Lower lobe of right lung (tissue), 2 donors: ENCODE results near the gene SHKBP1. TPM values are rescaled to one million over a fixed set of nuclear protein-coding genes. Genes with fewer than 3 reads are reported as not detected.

ENCODE experiments used
- ATAC-seq, 2 donors: fragments of 200-7000 bp; cut with Tn5 transposase; one replicate each; pipeline ENCODE4 v1.9.1; 2020 to 2022; ENCODE audit warnings: mild to moderate bottlenecking in 2 of 2, moderate library complexity in 2 of 2
- DNase-seq: peaks from one replicate; pipeline ENCODE4 v3.0.0-alpha.2; 2020
- H3K27ac ChIP-seq: fragments of 200-600 bp; one replicate; pipeline ENCODE4 v1.8.0; 2022
- H3K27me3 ChIP-seq: fragments of 200-600 bp; one replicate; pipeline ENCODE4 v1.8.0; 2022; ENCODE audit warnings: low read depth
- H3K36me3 ChIP-seq: fragments of 200-600 bp; one replicate; pipeline ENCODE4 v1.8.0; 2022; ENCODE audit warnings: mild to moderate bottlenecking
- H3K4me1 ChIP-seq: fragments of 200-600 bp; one replicate; pipeline ENCODE4 v1.8.0; 2022
- H3K4me3 ChIP-seq: fragments of 200-600 bp; one replicate; pipeline ENCODE4 v1.8.0; 2022; ENCODE audit warnings: mild to moderate bottlenecking
- H3K9me3 ChIP-seq: fragments of 200-600 bp; one replicate; pipeline ENCODE4 v1.8.0; 2022
- intact Hi-C: fragments of 100-400 bp; cut with DNase I; formaldehyde crosslinking; loops from one replicate; pipeline ENCODE4 v1.11.0; 2022
- total RNA-seq: library from RNA; stranded (reverse); fragmentation: NEBNext Ultra II Directional; extraction: Animal tissue kit (Norgen Biotek cat#: 25700); gene quantifications from one replicate; pipeline ENCODE4 v1.2.1, GENCODE V29; 2021
- TF ChIP-seq, protein P1 (sequence below): fragments of 200-600 bp; IDR thresholded peaks from one replicate; pipeline ENCODE4 v1.8.0; 2022; ENCODE audit warnings: antibody characterized with exemption, mild to moderate bottlenecking
- donor health status: DM: no; HTN: yes; CAD: no; lungs with severe emphysema.

Gene SHKBP1
- total RNA-seq, 1 donor from 2014 or later = 91.2 TPM

DNA sequence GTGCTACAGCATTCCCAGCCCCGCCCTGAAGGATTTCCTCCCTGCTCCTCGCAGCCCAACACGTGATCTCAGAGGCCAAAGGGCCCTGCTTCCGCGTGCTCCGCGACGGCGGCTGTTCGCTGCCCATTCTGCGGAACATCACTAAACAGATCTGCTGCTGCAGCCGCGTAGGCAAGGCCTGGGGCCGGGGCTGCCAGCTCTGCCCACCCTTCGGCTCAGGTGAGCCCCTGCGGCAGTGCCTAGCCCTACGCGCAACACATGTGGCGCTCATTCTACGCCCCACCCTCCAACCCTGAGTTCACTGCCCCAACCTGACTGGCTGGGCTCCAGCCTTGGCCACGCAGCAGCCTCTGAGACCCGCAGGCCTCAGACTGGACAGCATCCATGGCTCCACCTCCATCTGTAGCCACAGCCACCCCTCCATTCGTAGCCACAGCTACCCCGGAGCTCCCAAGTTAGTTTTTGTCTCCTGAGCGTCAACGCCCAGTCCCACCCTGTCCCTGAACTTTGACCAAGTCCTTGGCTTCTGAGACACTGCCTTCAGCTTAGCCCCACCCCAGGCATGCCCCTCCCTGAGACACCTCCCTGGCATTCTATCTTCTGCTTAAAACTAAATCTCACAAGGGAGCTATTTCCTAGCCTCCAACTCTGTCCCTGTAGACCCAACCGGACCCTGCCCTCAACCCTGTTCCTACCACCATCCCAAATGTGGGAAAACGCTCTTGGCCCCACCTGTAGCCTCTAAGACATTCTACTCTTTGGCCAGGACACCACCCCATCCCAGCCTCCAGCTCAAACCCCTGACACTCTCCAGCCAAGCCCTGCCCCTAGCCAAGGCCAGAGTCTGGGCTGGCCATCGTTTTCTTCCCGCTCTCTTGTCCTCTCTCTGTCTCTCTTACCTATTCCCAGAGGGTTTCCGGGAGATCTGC, 30.9 kb downstream of the SHKBP1 start:
- H3K4me1 ChIP-seq = peaks cover 65% of the 10 kb centered on the region
- H3K9me3 ChIP-seq = no peaks in the 10 kb centered on the region
- no peaks in the 10 kb centered on the region for H3K36me3 ChIP-seq
- DNase-seq (no peak), ATAC-seq (no peak)
- TF ChIP-seq, protein P1, sequence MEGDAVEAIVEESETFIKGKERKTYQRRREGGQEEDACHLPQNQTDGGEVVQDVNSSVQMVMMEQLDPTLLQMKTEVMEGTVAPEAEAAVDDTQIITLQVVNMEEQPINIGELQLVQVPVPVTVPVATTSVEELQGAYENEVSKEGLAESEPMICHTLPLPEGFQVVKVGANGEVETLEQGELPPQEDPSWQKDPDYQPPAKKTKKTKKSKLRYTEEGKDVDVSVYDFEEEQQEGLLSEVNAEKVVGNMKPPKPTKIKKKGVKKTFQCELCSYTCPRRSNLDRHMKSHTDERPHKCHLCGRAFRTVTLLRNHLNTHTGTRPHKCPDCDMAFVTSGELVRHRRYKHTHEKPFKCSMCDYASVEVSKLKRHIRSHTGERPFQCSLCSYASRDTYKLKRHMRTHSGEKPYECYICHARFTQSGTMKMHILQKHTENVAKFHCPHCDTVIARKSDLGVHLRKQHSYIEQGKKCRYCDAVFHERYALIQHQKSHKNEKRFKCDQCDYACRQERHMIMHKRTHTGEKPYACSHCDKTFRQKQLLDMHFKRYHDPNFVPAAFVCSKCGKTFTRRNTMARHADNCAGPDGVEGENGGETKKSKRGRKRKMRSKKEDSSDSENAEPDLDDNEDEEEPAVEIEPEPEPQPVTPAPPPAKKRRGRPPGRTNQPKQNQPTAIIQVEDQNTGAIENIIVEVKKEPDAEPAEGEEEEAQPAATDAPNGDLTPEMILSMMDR = no peak
- H3K27me3 ChIP-seq = peaks cover 9% of the 10 kb centered on the region
- no peak overlapping the region for H3K4me3 ChIP-seq
- intact Hi-C loops = loop anchor here (10.0 kb wide), 1 partner anchor 63 kb away; no protein-coding TSS in a partner anchor
- no peak overlapping the region for H3K27ac ChIP-seq

DNA sequence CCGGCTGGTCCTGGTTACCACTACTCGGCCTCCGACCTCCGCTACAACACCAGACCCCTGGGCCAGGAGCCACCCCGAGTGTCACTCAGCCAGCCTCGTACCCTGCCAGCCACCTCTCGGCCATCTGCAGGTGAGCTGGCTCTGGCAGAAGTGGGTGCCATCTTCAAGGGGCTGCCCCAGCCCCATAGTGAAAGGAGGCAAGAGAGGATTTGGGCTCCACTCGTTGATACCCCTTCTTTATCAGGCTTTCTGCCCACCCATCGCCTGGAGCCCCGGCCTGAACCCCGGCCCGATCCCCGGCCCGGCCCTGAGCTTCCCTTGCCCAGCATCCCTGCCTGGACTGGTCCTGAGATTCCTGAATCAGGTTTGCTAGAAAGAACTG, 31.6 kb downstream of the SHKBP1 start:
- no peak overlapping the region for H3K27ac ChIP-seq
- H3K9me3 ChIP-seq = no peaks in the 10 kb centered on the region
- no peak overlapping the region for H3K4me3 ChIP-seq
- peaks cover 60% of the 10 kb centered on the region for H3K4me1 ChIP-seq
- no peak for DNase-seq
- intact Hi-C loops = loop anchor here (10.0 kb wide), 1 partner anchor 63 kb away; no protein-coding TSS in a partner anchor
- no peak for ATAC-seq
- no peaks in the 10 kb centered on the region for H3K36me3 ChIP-seq
- TF ChIP-seq, protein P1 = no peak
- peaks cover 6% of the 10 kb centered on the region for H3K27me3 ChIP-seq

DNA sequence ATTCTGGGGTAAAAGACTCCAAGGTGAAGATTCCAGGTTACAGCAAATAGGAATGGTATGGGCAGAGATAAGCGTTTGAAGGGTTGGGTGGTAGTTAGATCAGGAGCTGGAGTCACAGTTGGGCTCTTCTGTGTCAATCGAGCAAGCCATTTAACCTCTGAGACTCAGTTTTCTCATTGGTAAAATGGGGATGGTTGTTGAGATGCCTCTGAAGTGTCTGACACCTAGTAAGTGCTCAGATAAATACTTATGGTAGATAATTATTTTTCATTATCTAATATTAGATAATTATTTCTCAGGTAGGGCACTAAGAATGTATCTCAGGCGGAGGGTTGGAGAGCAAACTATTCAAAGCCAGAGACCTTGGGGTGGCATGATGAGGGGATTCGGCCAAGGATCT, 32.3 kb downstream of the SHKBP1 start:
- TF ChIP-seq, protein P1 = no peak
- ATAC-seq (no peak), DNase-seq (no peak)
- H3K9me3 ChIP-seq = no peaks in the 10 kb centered on the region
- intact Hi-C loops = loop anchor here (10.0 kb wide), 1 partner anchor 64 kb away; no protein-coding TSS in a partner anchor
- H3K36me3 ChIP-seq = no peaks in the 10 kb centered on the region
- H3K4me1 ChIP-seq = peaks cover 62% of the 10 kb centered on the region
- H3K4me3 ChIP-seq = peak overlapping the region; percentile 58
- peaks cover 6% of the 10 kb centered on the region for H3K27me3 ChIP-seq
- peak overlapping the region; percentile 83 for H3K27ac ChIP-seq

DNA sequence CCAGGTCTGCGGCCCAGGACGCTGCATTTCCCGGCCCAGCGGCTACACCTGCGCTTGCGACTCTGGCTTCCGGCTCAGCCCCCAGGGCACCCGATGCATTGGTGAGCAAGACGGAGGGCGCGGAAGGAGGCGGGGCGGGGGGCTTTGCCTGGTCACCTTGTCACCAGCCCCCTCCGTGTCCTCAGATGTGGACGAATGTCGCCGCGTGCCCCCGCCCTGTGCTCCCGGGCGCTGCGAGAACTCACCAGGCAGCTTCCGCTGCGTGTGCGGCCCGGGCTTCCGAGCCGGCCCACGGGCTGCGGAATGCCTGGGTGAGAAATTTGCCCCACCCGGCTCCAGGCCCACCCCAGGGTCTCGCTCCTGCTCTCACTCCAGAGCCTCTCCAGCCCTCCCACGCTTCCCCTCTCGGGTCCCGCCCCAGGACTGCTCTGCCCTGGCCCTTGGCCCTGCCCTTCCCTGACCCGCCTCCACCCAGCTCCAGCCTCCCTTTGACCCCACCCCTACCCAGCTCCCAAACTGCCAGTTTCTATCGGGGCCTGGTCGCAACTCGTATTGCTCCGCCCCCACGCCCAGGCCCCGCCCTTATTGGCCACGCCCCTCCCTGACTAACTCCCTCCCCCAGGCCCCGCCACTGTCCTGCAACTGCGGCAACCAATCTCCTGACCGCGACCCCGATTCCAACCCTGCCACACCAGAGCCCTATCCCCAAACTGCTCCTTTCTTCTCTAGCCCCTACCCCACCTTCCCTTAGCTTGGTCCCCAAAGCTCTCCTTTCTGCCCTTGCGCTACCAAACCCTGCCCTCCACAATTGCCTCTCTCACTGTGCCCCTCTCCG, 33.1 kb downstream of the SHKBP1 start:
- TF ChIP-seq, protein P1 = no peak
- Histone ChIP-seq H3K36me3 (no peaks in the 10 kb centered on the region), H3K27me3 (peaks cover 6% of the 10 kb centered on the region), H3K27ac (peak overlapping the region; percentile 83), H3K4me3 (peak overlapping the region; percentile 58), H3K9me3 (no peaks in the 10 kb centered on the region), H3K4me1 (peaks cover 62% of the 10 kb centered on the region)
- intact Hi-C loops = loop anchor here (10.0 kb wide), 1 partner anchor 65 kb away; no protein-coding TSS in a partner anchor
- ATAC-seq = peak; percentile 83 to 85
- DNase-seq = peak; percentile 95

DNA sequence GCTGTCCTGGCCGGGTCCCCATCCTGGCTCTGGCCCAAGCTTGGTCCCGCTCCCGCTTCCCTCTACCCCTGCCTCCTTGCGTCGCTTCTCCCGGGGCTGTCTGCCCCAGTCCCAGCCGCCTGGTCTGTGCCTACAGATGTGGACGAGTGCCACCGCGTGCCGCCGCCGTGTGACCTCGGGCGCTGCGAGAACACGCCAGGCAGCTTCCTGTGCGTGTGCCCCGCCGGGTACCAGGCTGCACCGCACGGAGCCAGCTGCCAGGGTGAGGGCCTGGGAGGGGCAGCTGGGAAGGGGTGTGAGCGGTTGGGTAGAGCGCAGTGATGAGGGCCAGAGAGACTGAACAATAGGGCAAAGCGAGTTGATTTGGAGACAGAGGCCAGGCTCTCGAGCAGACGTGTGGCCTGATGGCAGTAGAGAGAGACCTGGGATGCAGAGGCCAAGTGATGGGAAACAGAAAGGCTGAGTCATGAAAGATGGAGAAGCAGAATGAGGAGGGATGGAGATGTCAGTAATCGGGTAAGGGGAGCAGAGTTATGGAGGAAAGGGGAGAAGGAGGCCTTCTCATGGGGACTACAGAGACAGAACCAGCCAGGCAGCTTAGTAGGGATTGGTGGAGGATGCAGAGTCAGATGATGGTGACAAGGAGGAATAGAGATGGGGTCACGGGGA, 33.9 kb downstream of the SHKBP1 start:
- peak; percentile 25 to 36 for ATAC-seq
- TF ChIP-seq, protein P1 = no peak
- peak overlapping the region; percentile 58 for H3K4me3 ChIP-seq

More for the DNA sequence above, 33.9 kb downstream of the SHKBP1 start:
- peak; percentile 85 for DNase-seq
- peaks cover 61% of the 10 kb centered on the region for H3K4me1 ChIP-seq
- peaks cover 6% of the 10 kb centered on the region for H3K27me3 ChIP-seq
- H3K9me3 ChIP-seq = no peaks in the 10 kb centered on the region
- H3K27ac ChIP-seq = peak overlapping the region; percentile 83
- intact Hi-C loops = no loop called here
- no peaks in the 10 kb centered on the region for H3K36me3 ChIP-seq
